HL-60/S4 treated with phorbol 12-myristate 13-acetate at 8.2 ng/mL for 4 days and 3 days (cell line): ENCODE measurements around the gene PDE5A.
"Not testable (repeated sequence)": the region's sequence is repeated elsewhere in the genome, so short reads cannot be mapped to it uniquely, and the experiment has no call there.

ENCODE experiments used
- in situ Hi-C: fragments of 300-500 bp; cut with MboI; formaldehyde crosslinking; loops from 2 replicates; pipeline ENCODE4 v1.15.0; 2022; ENCODE audit warnings: low sequenced_read_pairs

Gene PDE5A

DNA sequence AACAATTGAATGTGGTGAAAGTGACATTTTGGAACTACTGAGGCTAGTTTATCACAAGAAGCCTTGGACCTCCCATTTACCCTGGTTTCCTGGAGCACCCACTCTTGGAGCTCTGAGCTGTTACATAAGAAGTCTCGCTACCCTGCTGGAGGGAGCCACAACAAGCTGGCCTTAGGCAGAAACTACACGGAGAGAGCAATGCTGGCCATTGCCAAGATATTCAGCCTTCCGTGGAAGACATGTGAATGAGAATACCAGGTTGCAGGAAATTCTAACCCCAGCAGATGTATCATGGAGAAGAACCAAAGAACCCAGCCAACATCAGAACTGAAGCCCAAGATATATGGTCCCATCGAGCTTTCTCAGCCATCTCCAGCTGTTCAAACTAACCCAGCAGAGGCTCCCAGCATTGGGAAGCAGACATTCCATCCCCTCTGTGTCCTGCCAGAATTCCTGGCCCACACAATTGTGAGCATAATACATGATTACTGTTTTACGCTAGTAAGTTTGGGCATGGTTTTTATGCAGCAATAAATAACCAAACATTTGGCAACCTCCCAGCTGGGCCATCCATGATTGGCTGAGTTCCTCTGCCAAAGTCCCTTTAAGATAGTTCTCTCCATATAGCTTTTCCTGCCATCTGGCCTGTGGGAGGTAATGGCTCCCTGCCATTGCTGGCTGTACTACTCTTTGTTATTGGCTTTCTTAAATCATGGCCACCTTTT, 17.9 kb upstream of the PDE5A start:
- in situ Hi-C loops, result no loop called here

DNA sequence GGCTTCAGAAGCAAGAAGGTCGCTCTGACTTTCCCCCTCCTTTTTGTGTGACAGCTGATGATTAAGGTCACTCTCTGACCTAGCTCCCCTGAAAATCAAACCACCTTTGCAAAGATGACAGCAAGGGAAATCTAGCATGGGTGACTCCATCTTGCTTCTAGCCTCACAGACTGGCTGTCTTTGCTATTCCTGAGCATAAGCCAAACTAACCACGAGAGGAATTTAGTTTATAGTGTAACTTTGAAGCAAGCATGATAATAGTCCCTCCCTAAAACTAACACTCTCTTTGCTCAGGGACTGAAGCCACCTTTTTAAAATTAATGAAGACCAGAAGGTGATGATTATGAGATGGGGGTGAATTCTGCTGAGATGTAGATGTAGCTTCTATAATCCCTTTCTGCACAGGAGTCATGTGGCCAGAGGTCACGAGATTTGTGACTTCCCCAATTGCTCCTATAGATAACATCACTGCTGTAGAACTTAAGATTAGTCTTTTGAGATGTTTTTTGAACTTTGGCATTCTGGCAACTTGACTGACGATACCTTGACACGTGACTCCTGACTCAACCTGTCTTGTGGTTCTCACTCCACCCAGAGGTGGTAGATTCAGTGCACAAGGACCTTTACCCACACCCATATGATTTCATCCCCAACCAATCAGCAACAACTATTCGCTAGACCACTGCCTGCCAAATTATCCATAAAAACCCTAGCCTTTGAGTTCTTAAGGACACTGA, 14.9 kb upstream of the PDE5A start:
- in situ Hi-C loops, result no loop called here

DNA sequence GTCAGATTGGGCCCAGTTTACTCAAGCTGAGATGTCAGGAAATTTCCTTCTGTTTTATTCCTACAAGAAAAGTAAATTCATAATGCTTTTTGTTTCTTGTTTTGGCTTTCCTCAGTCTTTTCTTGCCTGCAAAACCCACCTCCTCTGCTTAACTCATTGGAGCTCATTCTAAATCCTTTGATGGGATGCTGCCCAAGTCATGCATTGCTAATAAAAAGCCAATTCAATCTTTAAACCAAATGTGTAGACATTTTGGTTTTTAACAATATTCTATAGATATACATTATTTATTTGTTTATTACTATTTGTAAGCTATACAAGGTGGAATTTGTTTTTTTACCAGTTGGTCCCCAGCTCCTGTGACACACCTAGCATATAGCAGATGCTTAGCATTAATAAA, 13.2 kb upstream of the PDE5A start:
- in situ Hi-C loops, result no loop called here

DNA sequence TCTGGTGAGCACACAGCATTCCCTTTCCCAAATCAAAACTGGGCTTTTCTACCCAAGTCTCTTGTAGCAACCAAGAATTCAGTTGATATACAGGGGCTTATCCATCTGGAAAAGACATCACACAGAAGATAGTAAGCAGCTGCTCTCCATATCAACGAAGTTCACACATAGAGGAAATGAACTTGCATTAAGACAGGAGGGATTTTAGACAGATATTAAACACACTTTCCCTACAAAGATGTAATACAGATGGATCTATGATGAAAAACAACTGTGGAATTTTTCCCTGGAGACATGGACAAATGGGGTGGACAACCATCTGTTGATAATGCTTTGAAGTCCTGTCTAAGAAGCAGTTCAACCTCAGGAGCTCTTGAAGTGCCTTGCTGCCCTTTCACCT, 9.8 kb upstream of the PDE5A start:
- in situ Hi-C loops, result no loop called here

DNA sequence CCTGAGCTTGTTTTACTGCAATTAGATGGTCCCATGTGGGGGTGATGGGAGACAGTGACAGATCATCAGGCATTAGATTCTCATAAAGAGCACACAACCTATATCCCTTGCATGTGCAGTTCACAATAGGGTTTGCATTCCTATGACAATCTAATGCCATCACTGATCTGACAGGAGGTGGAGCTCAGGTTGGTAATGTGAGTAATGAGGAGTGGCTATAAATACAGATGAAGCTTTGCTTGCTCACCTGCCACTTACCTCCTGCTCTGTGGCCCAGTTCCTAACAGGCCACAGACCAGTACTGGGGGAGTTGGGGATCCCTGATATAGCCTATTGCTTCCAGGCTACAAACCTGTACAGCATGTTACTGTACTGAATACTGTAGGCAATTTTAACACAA, 8.2 kb upstream of the PDE5A start:
- in situ Hi-C loops, result not testable (repeated sequence)

DNA sequence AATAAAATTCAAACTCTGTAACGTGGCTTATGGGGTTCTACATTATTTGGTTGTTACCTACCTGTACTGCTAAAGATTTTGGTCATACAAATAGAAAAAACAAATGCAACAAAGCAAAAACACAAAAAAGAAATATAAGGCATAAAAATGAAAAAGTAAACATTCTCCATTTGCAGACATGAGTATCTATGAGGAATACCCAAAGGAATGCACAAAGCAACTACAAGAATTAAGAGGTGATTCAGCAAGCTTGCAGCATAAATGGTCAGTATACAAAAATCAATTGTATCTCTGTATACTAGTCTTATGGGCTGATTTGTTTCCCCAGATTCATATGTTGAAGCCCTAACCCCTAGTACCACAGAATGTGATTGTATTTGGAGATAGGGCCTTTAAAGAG, 3.6 kb upstream of the PDE5A start:
- in situ Hi-C loops, result no loop called here

DNA sequence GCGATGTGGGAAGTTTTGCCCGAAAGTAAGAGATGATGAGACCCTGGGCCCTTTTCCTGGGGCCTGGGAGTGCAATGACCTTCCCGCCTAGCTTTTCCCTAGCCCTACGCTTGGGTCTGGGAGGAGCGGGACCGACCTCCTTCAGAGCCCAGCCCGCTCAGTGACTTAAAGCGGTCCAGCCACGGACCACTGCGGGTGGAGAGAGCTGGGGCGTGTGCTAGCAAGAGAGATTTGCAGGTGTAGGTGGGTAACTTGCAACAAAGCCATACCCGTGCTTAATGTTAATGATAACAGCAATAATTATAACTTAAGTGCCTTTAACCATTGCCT, 503 bp upstream of the PDE5A start:
- in situ Hi-C loops, result no loop called here

DNA sequence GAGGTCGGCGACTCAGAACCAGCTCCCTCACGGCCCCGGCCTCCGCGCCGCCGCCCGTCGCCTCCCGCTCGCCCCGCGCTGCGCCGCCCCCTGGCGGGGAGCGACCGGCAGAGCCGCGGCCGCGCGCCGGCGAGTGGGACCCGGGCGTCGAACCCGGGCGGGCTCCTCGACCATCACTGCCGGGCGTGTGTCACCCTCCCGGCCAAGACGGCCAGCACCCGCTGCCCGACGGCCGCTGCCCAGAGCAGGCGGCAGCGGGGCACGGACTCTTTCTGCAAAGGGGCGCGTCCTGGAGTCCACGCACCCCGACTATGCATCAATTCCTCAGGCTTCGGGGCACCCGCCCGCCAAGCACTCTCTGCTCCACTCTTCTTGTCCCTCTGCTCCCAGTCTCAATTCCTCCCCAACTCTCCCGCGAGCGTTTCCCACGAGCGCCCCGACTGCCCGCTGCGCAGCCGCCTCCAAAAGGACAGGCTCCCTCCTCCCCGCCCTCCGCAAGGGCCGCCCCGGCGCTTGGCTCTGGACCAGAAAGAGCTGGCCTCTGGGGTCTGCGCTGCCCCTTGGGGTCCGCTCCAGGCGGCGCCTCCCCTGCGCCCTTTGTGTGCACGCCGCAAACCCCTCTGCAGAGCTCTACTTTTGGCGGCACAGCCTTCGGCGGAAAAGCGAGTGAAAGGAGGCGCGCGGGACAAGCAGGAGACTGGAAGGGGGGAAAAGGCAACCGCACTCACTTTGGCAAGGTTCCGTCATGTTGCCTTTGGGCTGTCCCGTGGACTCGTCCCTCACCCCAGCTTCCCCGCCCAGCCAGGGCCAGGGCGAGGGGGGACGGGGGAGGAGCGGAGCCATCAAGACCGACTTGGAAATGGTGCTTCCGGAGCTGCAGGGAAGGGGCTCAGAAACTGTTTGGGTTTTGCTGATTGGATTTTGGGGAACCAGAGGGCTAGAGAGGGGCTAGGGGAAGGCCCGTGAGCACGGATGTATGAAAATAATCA, 1.0 kb downstream of the PDE5A start:
- in situ Hi-C loops, result no loop called here

DNA sequence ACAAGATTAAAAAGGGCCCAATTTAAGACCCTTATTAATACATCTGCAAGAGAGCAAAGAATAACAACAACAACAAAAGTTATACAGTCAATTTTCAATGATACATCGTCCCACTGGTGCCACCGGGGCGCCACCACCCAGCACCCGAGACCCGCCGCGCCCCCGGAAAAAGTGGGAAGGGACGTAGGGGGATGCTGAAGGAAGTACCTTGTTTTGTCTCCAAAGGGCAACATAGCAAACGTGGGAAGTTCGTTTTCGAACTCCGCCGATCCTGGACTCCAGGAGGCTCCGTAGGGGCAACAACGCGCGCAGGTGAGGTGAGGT, 1.7 kb downstream of the PDE5A start:
- in situ Hi-C loops, result no loop called here

DNA sequence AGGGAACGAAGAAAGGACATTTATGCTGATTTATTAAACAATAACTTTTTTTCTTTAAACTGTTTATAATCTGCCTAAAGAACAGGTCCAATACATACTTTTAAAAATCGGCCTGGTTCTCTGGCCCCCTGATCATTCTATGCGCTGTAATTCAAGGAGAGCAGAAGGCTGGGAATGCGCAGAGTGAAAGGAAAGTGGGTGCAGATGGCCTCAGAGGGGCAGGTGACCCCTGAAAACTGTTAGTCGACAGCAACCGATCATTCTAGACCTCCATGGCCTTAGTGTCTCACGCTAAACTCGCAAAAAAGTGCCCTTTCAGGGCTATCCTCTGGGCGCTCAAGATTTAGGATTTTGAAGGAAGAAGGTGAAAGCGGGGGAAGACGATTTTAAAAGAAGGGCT, 2.2 kb downstream of the PDE5A start:
- in situ Hi-C loops, result no loop called here

DNA sequence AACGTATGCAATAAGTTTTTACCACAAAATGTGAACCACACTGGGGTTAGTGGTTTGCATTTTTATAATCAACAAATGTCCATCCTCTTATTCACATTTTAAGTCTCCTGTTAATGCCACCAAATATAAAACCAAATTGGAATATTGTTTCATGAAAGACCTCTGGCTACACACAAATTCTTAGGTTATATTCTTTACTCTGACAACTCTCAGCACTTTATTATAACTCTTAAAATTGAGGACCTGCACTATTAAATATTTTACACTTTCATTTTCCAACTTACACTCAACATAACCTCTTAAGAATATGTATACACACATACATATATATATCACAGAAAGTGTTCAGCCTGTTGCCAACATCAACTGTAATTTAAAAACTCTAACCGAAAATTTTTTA, 2.8 kb downstream of the PDE5A start:
- in situ Hi-C loops, result no loop called here

DNA sequence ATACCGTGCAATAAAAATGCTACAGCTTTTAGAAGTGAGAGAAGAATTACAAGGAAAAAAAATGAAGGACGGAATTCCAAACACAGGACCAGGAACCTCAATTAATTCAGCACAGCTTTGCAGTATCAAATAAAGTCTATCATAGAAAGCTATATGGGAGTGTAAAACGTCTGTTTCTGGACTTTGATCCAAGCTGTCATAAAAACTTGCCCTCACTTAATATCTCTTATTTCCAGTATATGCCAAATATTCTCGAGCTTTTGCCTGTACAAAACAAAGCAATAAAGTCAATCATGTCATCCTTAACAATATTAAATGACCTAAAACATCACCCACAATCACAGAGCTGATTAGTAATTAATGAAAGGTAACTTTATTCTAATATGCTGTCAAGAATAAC, 4.2 kb downstream of the PDE5A start:
- in situ Hi-C loops, result no loop called here

DNA sequence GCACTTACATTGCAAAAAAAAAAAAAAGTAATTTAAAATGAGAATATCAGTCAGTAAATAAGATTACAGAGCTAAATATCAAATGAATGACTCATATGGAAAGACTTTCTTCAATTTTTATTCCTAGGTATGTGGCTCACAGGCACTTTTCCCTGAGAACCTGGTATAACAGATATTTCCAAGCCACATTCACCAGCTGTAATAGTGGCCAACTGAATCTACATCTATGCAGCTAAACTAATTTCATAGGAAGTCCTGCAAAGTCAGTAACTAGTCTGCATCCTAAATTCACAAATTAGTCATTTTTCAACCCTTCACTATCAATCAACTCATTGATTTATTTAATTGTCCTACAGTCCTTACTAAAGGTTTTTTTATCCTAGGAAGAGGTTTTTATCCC, 5.6 kb downstream of the PDE5A start:
- in situ Hi-C loops, result no loop called here

DNA sequence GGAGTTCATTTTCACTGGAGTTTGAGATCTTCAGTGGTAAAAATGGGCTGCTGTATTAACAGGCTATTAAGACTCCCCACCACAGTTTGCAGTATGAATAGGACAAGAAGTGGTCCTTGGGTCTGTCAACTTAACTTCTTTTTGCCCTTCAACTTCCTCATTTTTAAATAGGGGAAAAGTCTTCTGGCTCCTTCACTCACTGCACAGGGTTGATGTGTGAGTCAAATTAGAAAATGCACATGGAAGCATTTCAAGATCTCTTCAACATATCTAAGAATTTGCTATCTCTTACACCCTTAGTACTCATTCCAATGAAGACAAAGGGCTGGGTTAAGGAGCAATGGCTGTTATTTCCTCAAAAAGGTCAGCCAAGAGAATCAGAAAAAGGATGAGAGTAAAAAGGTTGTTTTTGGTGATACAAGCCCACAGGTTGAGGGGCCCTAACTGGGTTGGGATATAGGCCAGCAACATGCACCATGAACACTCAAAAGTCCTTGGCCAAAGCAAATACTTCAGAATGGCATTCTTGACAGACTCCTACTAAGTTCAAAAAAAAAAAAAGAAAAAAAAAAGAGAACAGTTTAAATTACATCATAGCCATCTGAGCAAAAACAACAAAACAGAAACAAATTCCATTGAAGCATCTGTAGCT, 13.4 kb downstream of the PDE5A start:
- in situ Hi-C loops, result no loop called here

DNA sequence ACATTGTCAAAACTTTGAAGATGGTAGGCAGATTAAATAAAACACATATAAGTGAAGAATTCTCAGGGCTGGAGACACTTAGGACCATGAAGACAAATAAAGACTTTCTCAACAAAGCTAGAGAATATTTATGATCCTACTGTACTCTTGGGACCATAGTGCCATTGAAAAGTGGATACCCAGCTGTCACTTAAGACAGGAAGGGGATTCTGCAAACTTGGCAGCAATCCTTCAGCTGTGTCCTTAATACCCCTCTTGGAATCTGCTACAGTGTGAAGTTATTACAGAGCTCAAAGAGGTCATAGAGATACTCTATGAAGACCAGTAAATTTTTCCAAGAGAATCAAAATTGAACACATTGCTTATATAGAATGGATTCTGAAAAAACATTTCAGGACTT, 24.3 kb downstream of the PDE5A start:
- in situ Hi-C loops, result no loop called here

DNA sequence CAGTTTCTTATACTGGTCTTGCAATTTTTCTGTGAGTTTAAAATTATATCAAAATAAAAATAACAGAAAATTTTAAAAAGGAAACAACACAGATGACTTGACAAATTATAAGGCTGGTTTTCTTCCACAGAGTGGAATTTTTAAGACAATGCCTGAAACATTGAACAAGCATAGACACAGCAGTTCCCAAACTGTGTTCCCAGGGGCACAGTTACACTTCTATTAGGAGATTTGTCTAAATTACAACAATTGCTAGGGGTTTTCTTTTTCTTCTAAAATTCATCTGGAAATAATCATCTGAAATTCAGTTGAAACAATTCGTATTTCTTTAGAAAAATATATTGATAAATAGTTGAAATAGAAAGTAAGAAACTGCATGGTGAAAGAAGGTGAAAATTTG, 26.2 kb downstream of the PDE5A start:
- in situ Hi-C loops, result no loop called here

DNA sequence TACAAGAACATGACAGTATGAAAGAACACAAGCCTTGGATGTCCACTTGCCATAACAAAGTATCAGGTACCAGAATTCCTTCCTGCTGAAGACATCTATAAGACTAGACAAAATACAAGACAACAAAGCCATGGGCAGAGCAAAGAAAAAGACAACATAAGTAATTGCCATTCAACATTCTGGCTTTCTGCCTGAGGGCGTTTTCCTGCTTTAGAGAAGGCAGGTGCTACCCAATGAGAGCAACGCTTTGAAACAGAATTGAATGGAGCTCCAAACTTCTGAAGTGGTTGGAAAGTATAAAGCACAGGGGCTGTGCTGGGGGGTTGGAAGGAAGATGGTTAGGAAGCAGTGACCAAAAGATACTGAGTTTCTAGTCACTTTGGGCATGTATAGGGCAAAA, 30.1 kb downstream of the PDE5A start:
- in situ Hi-C loops, result no loop called here

DNA sequence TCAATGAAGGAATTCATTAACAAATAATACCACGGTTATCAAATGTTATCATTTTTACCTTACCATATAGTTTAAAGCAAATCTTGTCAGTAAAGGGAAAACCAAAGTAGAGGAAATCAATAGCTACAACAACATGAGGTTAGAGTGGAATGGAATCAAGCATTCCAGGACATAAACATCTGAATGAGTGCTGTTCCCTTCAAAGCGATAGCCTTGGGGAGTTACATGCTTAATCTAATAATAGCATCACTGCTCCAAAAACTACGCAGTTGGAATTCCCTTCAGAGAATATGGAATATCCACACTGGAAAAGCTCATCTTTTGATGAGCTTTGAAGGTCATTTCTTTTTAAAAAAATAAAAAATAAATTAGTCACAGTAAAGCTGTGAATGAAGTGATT, 31.2 kb downstream of the PDE5A start:
- in situ Hi-C loops, result no loop called here

DNA sequence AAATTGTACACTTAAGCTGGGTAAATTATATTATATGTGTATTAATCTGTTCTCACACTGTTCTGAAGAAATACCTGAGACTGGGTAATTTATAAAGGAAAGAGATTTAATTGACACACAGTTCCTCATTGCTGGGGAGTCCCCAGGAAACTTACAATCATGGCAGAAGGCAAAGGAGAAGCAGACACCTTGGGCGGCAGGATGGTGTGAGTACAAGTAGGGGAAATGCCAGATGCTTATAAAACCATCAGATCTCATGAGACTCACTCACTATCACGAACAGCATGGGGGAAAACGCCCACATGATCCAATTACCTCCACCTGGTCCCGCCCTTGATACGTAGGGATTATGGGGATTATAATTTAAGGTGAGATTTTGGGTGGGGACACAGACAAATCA, 34.9 kb downstream of the PDE5A start:
- in situ Hi-C loops, result no loop called here

DNA sequence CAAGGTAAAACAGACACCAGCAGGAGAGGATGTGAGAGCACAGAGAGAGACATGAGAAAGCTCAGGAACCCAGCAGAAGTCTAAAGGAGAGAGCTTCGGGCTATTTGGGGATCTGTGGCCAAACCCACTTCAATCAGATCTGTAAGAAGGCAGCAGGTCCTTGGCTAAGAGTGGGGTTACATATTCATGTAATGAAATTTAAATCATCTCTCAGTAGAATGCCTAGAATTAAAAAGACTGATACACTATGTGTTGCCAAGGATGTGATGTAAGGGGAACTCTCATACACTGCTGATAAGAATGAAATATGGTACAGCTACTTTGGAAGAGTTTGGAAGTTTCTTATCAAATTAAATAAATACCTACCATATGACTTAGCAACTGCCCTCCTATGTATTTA, 35.8 kb downstream of the PDE5A start:
- in situ Hi-C loops, result no loop called here

DNA sequence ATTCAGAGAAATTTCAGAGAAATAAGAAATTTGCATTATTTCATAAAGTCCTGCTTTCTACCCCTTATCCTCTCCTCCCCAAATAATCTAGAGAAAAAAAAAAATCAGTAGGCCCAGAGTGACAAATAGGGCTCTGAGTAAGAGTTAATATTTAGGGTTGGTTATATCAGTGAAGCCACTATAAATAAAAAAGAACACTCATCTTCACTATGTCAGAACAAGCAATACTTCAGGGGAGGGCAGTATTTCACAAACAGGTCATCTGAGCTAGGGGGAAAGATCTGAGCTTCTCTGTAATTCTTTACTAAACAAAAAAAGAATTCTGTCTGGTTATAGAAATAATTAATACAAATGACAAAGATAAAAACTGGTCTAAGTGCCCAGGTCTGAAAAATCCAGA, 39.4 kb downstream of the PDE5A start:
- in situ Hi-C loops, result no loop called here
